ENCODE results near the gene PRDM16. TPM values are rescaled to one million over a fixed set of nuclear protein-coding genes. Genes with fewer than 3 reads are reported as not detected.

Gene PRDM16
- total RNA-seq, 1 experiment from 2014 or later, result 0.17 TPM

- no peak overlapping the region for H3K27ac ChIP-seq (ENCODE audit: insufficient read length, low read depth, low read length)
- no peak overlapping the region for H2AK5ac ChIP-seq (ENCODE audit: insufficient read length, low read length)
- Mint-ChIP-seq H3K4me3 (no peak overlapping the region), H3K27me3 (ENCODE audit: low read depth) (peaks cover 4% of the 10 kb centered on the region), H3K4me1 (peaks cover 0 to 3% of the 10 kb centered on the region in 2 experiments; a peak in 1 of 4 replicates), H3K27ac (no peak overlapping the region), H3K9me3 (peaks cover 0 to 25% of the 10 kb centered on the region in 2 experiments; a peak in 2 of 5 replicates), H3K36me3 (ENCODE audit: insufficient read depth in 1 of 3, low read depth in 3 of 3) (peaks cover 0 to 6% (median 0%) of the 10 kb centered on the region in 3 experiments; a peak in 2 of 7 replicates)
- H3K23ac ChIP-seq (ENCODE audit: insufficient read length, low read depth, low read length), result no peak overlapping the region
- H2BK20ac ChIP-seq (ENCODE audit: low read depth, low read length, poor library complexity, severe bottlenecking), result no peak overlapping the region
- H3K79me2 ChIP-seq (ENCODE audit: insufficient read depth, low read length), result no peaks in the 10 kb centered on the region
- no peak overlapping the region for H3K18ac ChIP-seq (ENCODE audit: insufficient read length, low read depth, low read length)
- H3K4ac ChIP-seq (ENCODE audit: low read depth, low read length), result no peak overlapping the region
- no peak overlapping the region for H2BK12ac ChIP-seq (ENCODE audit: insufficient read length, low read depth, low read length)
- H2BK15ac ChIP-seq (ENCODE audit: low read depth, low read length), result no peak overlapping the region
- H3K14ac ChIP-seq (ENCODE audit: insufficient read depth, low read length), result no peak overlapping the region
- H3K23me2 ChIP-seq (ENCODE audit: insufficient read length, low read depth, low read length, poor library complexity, severe bottlenecking), result no peaks in the 10 kb centered on the region
- WGBS (ENCODE audit: extremely low coverage, insufficient read length, low lambda C conversion rate), result no CpG with 5 or more reads among the region's 21 CpGs
- no peak overlapping the region for H3K9ac ChIP-seq (ENCODE audit: extremely low read depth, insufficient read length, low read length)
- no peaks in the 10 kb centered on the region for H4K20me1 ChIP-seq (ENCODE audit: control insufficient read depth, insufficient read depth, insufficient read length)
- TF ChIP-seq, protein P1, sequence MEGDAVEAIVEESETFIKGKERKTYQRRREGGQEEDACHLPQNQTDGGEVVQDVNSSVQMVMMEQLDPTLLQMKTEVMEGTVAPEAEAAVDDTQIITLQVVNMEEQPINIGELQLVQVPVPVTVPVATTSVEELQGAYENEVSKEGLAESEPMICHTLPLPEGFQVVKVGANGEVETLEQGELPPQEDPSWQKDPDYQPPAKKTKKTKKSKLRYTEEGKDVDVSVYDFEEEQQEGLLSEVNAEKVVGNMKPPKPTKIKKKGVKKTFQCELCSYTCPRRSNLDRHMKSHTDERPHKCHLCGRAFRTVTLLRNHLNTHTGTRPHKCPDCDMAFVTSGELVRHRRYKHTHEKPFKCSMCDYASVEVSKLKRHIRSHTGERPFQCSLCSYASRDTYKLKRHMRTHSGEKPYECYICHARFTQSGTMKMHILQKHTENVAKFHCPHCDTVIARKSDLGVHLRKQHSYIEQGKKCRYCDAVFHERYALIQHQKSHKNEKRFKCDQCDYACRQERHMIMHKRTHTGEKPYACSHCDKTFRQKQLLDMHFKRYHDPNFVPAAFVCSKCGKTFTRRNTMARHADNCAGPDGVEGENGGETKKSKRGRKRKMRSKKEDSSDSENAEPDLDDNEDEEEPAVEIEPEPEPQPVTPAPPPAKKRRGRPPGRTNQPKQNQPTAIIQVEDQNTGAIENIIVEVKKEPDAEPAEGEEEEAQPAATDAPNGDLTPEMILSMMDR (conservative IDR thresholded peaks at IDR 0.05), result no peak
- H2AFZ ChIP-seq (ENCODE audit: low read length), result no peak overlapping the region
- H4K91ac ChIP-seq (ENCODE audit: insufficient read length, low read depth, low read length), result no peak overlapping the region
- no peak overlapping the region for H3T11ph ChIP-seq (ENCODE audit: low read length)
- no peak overlapping the region for H2BK120ac ChIP-seq (ENCODE audit: low read depth, low read length, poor library complexity, severe bottlenecking)
- H3K4me1 ChIP-seq (ENCODE audit: insufficient read depth, low read length), result no peaks in the 10 kb centered on the region
- H3K4me2 ChIP-seq (ENCODE audit: insufficient read depth, insufficient read length, low read length), result no peak overlapping the region
- H3K79me1 ChIP-seq (ENCODE audit: insufficient read depth, low read depth, low read length, poor library complexity, severe bottlenecking), result no peaks in the 10 kb centered on the region
- H3K27me3 ChIP-seq (ENCODE audit: insufficient read depth, low read length), result no peaks in the 10 kb centered on the region
- no peak for DNase-seq
- no peaks in the 10 kb centered on the region for H3K9me3 ChIP-seq (ENCODE audit: control insufficient read depth, low read depth, low read length)
- no peak overlapping the region for H4K8ac ChIP-seq (replicated peaks; ENCODE audit: insufficient read length, low read depth, low read length)
- H3K56ac ChIP-seq (ENCODE audit: insufficient read length, low read depth, low read length), result no peak overlapping the region
- no peak overlapping the region for H2BK5ac ChIP-seq (ENCODE audit: insufficient read length, low read length)
- no peak overlapping the region for H4K5ac ChIP-seq (ENCODE audit: insufficient read length, low read depth, low read length)
Observed at GRCh38 chr1:3032371-3033039, 36.5 kb upstream of the PRDM16 start.

Data from H9 (cell line).